Brain microvascular endothelial cell (primary cell): Measurements from ENCODE around the gene SSH2.

Experiments
- DNase-seq: peaks from one replicate; pipeline ENCODE4 v3.0.0-alpha.2; 2020
- H3K27ac ChIP-seq: fragments of 250-450 bp; sonication (Bioruptor Pico); 2 replicates; pipeline ENCODE4 v1.5.1; 2020; ENCODE audit warnings: mild to moderate bottlenecking, moderate library complexity
- H3K27me3 ChIP-seq: fragments of 250-450 bp; sonication (Bioruptor Pico); replicated peaks from 2 replicates; pipeline ENCODE4 v1.5.1; 2020; ENCODE audit warnings: mild to moderate bottlenecking
- H3K36me3 ChIP-seq: fragments of 250-450 bp; sonication (Bioruptor Pico); replicated peaks from 2 replicates; pipeline ENCODE4 v1.5.1; 2020; ENCODE audit warnings: mild to moderate bottlenecking
- H3K4me3 ChIP-seq: 2 replicates; pipeline ENCODE4 v1.5.1; 2011; ENCODE audit warnings: low read depth, mild to moderate bottlenecking, control low read depth, low read length, moderate library complexity
- in situ Hi-C: cut with HindIII; loops from 2 replicates; pipeline ENCODE4 v1.10.0; 2017; ENCODE audit warnings: low sequenced_read_pairs, low pct_ligation_motif_present
- TF ChIP-seq, protein P1 (sequence below): IDR thresholded peaks from 2 replicates; pipeline ENCODE4 v1.5.1; 2011; ENCODE audit warnings: low read depth, mild to moderate bottlenecking, moderate library complexity, low read length, control low read depth, inconsistent platforms; ENCODE audit errors: missing control alignments

Gene SSH2

DNA sequence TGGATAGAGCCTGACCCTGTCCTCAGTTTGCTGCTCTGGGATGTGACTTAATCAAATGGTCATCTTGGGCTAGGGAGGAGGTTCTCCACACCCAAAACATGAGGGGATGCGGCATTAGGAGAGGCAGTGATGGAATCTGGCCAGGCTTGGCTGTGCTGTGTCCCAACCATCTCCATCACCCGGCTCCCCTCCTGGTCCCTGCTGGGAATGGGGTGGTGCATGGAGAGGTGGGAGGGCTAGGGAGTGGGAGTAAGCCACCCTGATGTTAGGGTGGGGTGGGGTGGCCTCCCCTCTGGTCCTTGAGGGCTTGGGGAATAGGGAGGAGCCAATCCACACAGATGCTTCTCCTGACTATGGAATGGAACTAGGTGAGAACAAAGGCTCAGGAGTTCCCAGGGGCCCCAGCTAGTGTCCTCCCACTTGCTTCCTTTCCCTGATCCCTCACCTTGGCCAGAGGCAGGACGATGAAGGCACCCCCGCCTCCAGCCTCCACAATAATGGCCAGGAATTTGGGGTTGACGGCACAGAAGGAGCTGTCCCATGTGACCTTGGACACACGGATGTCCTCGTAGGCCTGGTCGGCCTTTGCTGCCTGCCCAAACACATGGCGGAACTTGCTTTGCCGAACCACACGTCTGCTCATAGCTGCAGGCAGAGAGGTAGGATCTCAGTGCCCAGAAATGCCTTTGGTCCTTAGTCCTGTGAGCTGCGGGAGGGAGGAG, 309.1 kb downstream of the SSH2 start:
- in situ Hi-C loops = no loop called here
- no peak for DNase-seq
- no peaks in the 10 kb centered on the region for H3K27me3 ChIP-seq
- no peak overlapping the region for H3K27ac ChIP-seq
- TF ChIP-seq, protein P1, sequence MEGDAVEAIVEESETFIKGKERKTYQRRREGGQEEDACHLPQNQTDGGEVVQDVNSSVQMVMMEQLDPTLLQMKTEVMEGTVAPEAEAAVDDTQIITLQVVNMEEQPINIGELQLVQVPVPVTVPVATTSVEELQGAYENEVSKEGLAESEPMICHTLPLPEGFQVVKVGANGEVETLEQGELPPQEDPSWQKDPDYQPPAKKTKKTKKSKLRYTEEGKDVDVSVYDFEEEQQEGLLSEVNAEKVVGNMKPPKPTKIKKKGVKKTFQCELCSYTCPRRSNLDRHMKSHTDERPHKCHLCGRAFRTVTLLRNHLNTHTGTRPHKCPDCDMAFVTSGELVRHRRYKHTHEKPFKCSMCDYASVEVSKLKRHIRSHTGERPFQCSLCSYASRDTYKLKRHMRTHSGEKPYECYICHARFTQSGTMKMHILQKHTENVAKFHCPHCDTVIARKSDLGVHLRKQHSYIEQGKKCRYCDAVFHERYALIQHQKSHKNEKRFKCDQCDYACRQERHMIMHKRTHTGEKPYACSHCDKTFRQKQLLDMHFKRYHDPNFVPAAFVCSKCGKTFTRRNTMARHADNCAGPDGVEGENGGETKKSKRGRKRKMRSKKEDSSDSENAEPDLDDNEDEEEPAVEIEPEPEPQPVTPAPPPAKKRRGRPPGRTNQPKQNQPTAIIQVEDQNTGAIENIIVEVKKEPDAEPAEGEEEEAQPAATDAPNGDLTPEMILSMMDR = no peak
- H3K36me3 ChIP-seq = no peaks in the 10 kb centered on the region
- no peak overlapping the region for H3K4me3 ChIP-seq

DNA sequence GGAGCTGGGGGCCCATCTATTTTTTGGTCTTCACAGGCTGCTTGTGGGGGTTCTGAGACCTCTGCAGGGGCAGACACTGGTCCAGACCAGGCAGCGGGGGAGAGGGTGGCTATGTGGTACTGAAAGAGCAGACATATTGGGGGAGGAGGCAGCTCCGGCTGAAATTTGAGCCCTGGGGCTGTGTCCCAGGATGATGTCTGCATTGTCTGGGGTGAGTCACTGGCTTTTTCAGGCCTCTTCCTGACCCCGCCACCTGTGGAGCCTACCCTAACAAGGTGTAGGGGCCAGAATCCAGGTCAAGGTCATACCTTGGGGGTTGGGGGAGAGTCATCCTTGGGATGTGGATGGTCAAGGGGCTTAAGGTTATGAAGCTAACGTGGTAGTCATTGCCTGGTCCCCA, 309.8 kb downstream of the SSH2 start:
- no peak for DNase-seq
- no peak overlapping the region for H3K4me3 ChIP-seq
- H3K36me3 ChIP-seq = no peaks in the 10 kb centered on the region
- no peaks in the 10 kb centered on the region for H3K27me3 ChIP-seq
- in situ Hi-C loops = no loop called here
- TF ChIP-seq, protein P1 = no peak
- no peak overlapping the region for H3K27ac ChIP-seq

DNA sequence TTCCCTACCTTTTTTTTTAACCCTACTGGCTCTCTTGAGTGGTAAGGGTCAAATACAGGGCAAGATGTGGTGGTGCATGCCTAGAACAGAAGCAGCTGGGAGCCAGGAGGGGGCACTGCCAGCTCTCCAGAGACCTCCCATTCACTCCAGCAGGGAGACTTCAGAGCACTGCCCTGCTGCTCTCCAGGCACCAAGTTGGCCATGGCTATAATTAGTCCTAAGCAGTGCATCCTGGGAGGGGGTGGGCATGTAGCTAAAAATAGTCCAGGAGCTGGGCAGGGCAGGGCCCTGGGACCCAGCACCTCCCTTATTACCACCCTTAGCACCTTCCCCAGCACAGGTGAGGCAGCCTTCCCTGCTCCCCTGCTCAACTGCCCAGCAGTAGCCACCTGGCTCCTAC, 310.8 kb downstream of the SSH2 start:
- Histone ChIP-seq H3K4me3 (no peak overlapping the region), H3K36me3 (no peaks in the 10 kb centered on the region), H3K27me3 (no peaks in the 10 kb centered on the region), H3K27ac (no peak overlapping the region)
- in situ Hi-C loops = no loop called here
- DNase-seq = no peak
- TF ChIP-seq, protein P1 = peak; percentile 57

DNA sequence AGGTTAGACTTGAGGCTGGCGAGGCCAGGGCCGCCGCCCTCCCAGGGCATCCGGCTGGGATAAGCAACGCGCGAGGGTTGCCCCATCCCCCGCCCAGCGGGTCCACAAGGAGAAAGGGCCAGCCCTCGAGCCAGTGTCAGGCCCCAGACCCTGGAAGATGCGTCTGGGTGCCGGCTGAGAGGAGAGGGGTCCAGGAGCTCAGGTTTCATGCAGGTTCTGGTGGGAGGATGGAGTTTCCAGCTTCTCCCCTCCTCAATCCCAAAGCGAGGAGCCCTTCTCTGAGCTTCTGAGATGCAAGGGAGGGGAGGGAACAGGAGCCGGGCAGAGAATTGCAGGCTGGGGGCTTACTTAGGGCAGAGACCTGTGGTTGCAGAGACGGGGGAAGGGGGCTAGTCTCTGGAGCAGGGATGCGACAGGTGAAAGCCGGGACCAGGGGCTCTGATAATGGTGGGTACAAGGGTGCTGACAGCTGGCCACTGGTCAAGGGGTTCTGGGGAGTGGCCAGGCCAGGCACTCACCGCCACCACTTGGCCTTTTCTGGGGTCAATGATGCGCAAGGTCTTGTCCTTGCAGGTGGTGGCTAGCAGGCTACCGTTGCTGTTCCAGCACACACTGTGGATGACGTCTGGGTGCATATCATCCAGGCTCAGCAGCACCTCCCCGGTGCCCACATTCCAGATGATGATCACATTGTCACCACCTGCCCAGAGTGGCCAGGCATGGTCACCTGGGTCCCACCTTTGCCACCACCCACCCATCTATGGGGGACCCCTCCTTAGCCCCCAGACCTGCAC, 311.6 kb downstream of the SSH2 start:
- no peak overlapping the region for H3K27ac ChIP-seq
- H3K4me3 ChIP-seq = no peak overlapping the region
- no peak for DNase-seq
- no peaks in the 10 kb centered on the region for H3K36me3 ChIP-seq
- TF ChIP-seq, protein P1 = no peak
- H3K27me3 ChIP-seq = no peaks in the 10 kb centered on the region
- in situ Hi-C loops = no loop called here

DNA sequence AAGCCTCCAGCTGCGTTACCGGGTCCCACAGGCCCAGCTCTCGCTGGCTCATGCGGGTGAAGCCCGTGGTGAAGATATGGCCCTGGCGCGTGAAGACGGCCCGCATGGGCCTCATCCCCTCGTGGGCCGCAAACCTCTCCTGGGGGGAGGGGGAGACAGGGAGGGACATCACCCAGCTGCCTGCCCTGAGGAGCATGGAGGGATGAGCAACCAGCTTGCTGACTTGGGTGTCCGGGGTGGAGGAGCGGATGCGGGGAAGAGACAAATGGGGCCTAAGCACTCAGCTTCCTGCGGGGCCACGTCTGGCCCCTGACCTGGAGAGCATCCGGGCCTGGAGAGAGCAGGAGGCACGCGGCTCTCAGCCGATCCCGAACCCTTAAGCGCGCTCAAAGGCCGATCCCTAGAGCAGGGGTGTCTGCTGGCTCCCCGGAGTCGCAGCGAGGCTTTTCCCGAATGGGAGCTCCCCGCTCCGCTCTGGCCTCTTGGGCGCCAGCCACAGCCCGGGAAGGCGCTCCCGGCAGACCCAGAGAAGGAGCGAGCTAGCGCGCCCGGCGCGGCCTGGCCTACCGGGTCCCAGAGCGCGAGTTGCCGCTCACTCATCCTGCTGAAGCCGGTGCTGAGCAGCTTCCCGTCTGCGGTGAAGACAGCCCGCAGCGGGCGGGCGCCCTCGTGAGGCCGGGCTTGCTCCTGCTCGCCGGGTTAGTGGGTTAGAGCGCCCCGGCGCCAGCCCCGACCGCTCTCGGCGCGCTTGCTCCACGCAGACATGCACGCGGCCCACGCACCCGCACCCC, 312.4 kb downstream of the SSH2 start:
- DNase-seq = peak; percentile 63
- H3K4me3 ChIP-seq = peak overlapping the region; percentile 36
- in situ Hi-C loops = no loop called here
- TF ChIP-seq, protein P1 = peak; percentile 73
- no peaks in the 10 kb centered on the region for H3K36me3 ChIP-seq
- no peaks in the 10 kb centered on the region for H3K27me3 ChIP-seq
- H3K27ac ChIP-seq = peak overlapping the region; percentile 6
